Limb (tissue), 2 donors: ENCODE results near the gene ANKRD13A.
A peak's percentile ranks its signal among the peaks of the same experiment; 100 is the strongest.

Source experiments
- DNase-seq, 2 donors: peaks; one replicate each; pipeline ENCODE4 v3.0.0-alpha.2; 2016; ENCODE audit errors: extremely low spot score in 2 of 2

ANKRD13A gene

GRCh38 chr12:109998904-109999648 lies at the start of gene ANKRD13A:
Gene ANKRD13A, plus strand, starts transcription at chr12:109999430. Its CDS starts 259 bp downstream, at chr12:109999689.
- peak; percentile 93 to 94 for DNase-seq

GRCh38 chr12:109950625-109951024 lies 48.6 kb upstream of the ANKRD13A start:
- no peak for DNase-seq

GRCh38 chr12:109951136-109951535 lies 48.1 kb upstream of the ANKRD13A start:
- DNase-seq: no peak

GRCh38 chr12:109951751-109952150 lies 47.5 kb upstream of the ANKRD13A start:
- DNase-seq: peak in 1 of 2 donors; percentile 72

- no peak for DNase-seq
Measured at GRCh38 chr12:109952160-109952858, 46.9 kb upstream of the ANKRD13A start.

GRCh38 chr12:109952873-109953272 lies 46.4 kb upstream of the ANKRD13A start:
- DNase-seq: no peak

GRCh38 chr12:109953656-109954055 lies 45.6 kb upstream of the ANKRD13A start:
- DNase-seq: no peak

- no peak for DNase-seq
Measured at GRCh38 chr12:109958374-109958773, 40.9 kb upstream of the ANKRD13A start.

GRCh38 chr12:109959411-109960093 lies 39.7 kb upstream of the ANKRD13A start:
- no peak for DNase-seq

GRCh38 chr12:109961201-109961600 lies 38.0 kb upstream of the ANKRD13A start:
- DNase-seq: no peak

GRCh38 chr12:109961612-109962011 lies 37.6 kb upstream of the ANKRD13A start:
- DNase-seq: no peak

GRCh38 chr12:109962398-109962797 lies 36.8 kb upstream of the ANKRD13A start:
- DNase-seq: no peak

- DNase-seq: no peak
Measured at GRCh38 chr12:109963330-109963729, 35.9 kb upstream of the ANKRD13A start.

- no peak for DNase-seq
Measured at GRCh38 chr12:109963743-109964429, 35.3 kb upstream of the ANKRD13A start.

GRCh38 chr12:109966546-109966945 lies 32.7 kb upstream of the ANKRD13A start:
- DNase-seq: no peak

GRCh38 chr12:109967383-109968031 lies 31.7 kb upstream of the ANKRD13A start:
- DNase-seq: no peak

GRCh38 chr12:109968032-109968420 lies 31.2 kb upstream of the ANKRD13A start:
- DNase-seq: no peak

- DNase-seq: no peak
Measured at GRCh38 chr12:109968801-109969200, 30.4 kb upstream of the ANKRD13A start.

- DNase-seq: no peak
Measured at GRCh38 chr12:109972821-109973220, 26.4 kb upstream of the ANKRD13A start.

GRCh38 chr12:109981311-109981710 lies 17.9 kb upstream of the ANKRD13A start:
- DNase-seq: no peak

GRCh38 chr12:109982210-109982609 lies 17.0 kb upstream of the ANKRD13A start:
- DNase-seq: no peak
